Rectal smooth muscle tissue (tissue), 1 donor: ENCODE measurements around the gene UNC5B.
"Not testable (repeated sequence)": the region's sequence is repeated elsewhere in the genome, so short reads cannot be mapped to it uniquely, and the experiment has no call there.

Source experiments
- H3K27ac ChIP-seq: one replicate; pipeline ENCODE4 v1.7.0; 2013; ENCODE audit warnings: low read depth, low read length, inconsistent platforms
- H3K27me3 ChIP-seq: one replicate; pipeline ENCODE4 v1.7.0; 2013; ENCODE audit warnings: low read length; ENCODE audit not compliant: control insufficient read depth, insufficient read depth
- H3K36me3 ChIP-seq: one replicate; pipeline ENCODE4 v1.7.0; 2013; ENCODE audit warnings: low read length; ENCODE audit not compliant: control insufficient read depth, insufficient read depth
- H3K4me1 ChIP-seq: one replicate; pipeline ENCODE4 v1.7.0; 2013; ENCODE audit warnings: low read length; ENCODE audit not compliant: control insufficient read depth, insufficient read depth
- H3K4me3 ChIP-seq: one replicate; pipeline ENCODE4 v1.7.0; 2013; ENCODE audit warnings: low read length
- H3K9ac ChIP-seq: one replicate; pipeline ENCODE4 v1.7.0; 2013; ENCODE audit warnings: low read length

Gene UNC5B

DNA sequence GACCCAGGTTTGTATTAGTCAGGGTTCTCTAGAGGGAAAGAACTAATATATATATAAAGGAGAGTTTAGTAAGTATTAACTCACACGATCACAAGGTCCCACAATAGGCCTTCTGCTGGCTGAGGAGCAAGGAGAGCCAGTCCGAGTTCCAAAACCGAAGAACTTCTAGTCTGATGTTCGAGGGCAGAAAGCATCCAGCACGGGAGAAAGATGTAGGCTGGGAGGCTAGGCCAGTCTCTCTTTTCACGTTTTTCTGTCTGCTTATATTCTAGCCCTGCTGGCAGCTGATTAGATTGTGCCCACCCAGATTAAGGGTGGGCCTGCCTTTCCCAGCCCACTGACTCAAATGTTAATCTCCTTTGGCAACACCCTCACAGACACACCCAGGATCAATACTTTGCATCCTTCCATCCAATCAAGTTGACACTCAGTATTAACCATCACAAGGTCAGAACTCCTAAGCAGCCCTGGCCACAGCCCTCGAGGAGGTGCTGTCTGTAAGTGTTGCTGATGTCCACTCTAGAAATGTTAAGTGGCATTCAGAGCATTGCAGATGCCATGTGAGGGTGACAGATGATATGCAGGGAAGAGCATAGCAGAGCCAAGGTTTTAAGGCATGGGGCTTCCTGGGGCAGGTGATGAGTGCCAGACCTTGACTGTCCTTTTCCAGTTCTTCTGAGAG is 7.0 kb downstream of the UNC5B start:
- H3K27me3 ChIP-seq, H3K9ac ChIP-seq, H3K27ac ChIP-seq, H3K4me3 ChIP-seq, H3K4me1 ChIP-seq, H3K36me3 ChIP-seq: not testable (repeated sequence)

DNA sequence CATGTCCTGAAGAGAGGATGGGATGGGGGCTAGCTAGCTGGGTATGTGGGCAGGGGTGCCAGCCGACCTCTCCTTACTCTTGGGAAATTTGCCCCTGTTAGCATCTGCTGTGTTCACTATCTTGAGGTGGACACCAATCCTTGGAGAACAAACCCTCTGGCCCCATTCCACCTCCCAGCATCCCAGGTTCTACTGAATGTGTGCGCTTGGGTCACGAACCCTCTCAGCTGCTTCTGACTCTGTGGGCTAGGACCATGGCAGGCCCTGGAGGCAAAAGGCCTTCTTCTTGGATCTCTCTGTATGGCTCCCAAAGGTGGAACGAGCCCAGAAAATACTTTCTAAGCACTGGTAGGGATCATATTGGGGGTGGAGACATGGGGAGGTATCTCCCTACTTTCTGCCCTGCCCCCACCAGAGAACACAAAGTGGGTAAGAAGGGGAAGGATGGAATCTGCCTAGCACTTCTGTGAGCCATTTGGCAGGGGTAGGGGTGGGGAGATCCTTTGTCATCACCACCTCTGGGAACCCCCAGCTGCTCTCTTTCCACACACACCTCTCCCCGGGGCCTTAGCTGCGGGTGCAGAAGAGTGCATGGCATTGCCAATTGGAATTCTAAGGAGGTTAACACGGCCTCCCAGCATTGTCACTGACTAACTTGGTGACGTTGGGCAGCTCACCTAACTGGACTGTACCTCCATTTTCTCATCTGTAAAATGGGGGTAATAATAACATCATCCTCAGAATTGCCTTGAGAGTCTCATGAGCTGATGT is 7.7 kb downstream of the UNC5B start:
- Histone ChIP-seq H3K9ac (no peak overlapping the region), H3K27ac (no peak overlapping the region), H3K27me3 (peaks cover 6% of the 10 kb centered on the region), H3K4me3 (no peak overlapping the region), H3K36me3 (no peaks in the 10 kb centered on the region), H3K4me1 (no peaks in the 10 kb centered on the region)

DNA sequence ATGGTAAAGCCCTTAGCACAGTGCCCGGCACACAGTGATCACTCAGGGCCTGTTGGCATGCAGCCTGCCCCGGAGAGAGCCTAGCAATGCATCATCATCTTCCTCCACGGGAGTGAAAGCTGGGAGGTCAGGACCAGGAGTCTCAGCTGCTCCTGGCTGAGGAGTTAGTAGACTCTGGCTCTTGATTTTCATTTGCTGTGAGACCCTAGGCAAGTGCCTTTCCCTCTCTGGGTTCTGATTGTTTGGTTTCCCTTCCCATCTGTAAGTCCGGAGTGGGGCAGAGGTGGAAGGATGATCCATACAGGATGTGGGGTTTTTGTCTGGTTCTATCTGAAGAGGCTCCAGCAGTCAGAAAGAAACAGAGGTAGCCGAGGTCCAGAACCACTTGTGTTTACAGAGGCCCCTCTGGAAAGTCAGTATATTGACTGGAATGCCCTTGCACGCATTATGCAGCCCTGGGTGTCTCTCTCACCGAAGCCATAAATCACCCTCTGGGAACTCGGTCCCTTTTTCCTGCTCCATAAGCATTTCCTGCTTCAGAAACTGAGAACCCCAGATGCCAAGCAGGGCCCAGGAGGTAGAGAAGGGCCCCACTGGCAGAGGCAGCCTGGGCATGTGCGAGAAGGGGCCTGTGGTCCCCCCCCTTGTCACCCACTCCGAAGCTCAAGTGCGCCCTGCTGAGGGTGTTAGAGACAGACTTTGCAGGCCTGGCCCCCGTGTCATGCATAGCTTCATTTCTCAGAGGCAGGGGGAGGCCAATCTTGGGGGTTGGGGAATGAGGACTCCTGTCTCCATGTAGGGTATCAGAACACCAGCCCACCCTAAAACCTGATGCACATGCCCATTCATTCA is 8.5 kb downstream of the UNC5B start:
- H3K4me1 ChIP-seq, result no peaks in the 10 kb centered on the region
- no peak overlapping the region for H3K4me3 ChIP-seq
- H3K27ac ChIP-seq, result no peak overlapping the region
- peaks cover 4% of the 10 kb centered on the region for H3K27me3 ChIP-seq
- H3K36me3 ChIP-seq, result no peaks in the 10 kb centered on the region
- H3K9ac ChIP-seq, result no peak overlapping the region

DNA sequence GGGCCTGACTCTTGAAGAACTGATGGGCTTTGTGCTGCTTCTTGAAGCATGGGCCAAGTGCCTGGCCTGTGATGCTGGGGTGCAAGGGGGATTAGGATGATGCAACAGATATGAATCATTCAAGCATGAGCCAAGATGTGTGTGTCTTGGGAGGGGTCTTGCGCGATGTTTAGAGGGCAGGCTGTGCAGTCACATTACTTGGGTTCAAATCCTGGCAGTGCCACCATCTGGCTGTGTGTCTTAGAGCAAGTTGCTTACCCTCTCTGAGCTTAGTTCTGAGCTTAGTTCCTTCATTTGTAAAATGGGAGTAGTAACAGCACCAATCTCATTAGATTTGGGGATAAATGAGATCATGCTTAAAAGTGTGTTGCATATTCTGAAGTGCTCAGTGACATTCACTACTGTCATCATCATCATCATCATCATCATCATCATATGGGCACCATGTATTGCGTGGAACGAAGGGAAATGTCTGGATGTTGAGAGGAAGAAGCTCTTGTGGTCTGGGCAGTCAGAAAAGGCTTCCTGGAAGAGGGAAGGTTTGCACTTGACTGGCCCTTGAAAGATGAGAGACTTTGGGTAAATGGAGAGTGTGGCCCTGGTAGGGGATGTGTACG is 9.3 kb downstream of the UNC5B start:
- Histone ChIP-seq H3K27me3 (peaks cover 4% of the 10 kb centered on the region), H3K9ac (no peak overlapping the region), H3K4me3 (no peak overlapping the region), H3K36me3 (no peaks in the 10 kb centered on the region), H3K27ac (no peak overlapping the region), H3K4me1 (no peaks in the 10 kb centered on the region)

DNA sequence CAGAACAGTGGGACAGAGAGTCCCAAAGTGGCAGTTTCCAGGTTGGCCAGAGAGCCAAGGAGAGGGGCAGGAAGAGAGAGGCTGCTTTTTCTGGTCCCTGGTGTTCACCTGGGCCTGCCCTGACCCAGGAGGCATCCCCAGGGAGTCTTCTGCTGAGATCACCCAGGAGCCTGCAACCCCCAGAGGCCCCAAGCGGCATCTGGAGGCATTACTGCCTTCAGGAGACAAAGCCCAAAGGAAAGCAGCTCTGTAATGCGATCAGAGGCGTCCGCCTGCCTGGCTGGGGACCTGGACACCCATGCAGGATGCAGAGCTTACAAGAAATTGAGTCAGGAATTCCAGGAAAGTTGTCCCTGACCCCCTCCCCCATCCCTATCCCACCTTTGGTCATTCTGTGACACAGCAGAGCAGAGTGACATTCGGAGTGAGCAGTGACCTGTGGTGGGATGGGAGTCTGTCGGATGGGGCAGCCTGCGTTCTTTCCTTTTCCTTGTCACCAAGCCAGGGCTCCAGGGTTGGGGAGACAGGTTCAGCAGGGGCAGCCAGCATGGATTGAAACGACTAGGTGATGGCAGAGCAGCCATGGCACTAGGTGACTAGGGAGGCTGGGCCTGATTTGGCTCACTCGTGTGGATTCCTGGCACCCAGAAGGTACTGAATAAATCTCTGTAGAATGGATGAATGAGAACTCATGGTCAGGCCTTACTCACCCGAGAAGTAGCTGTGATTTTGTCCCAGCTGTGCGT is 10.4 kb downstream of the UNC5B start:
- Histone ChIP-seq H3K27me3 (peaks cover 4% of the 10 kb centered on the region), H3K4me3 (no peak overlapping the region), H3K27ac (no peak overlapping the region), H3K9ac (no peak overlapping the region), H3K36me3 (no peaks in the 10 kb centered on the region), H3K4me1 (no peaks in the 10 kb centered on the region)

DNA sequence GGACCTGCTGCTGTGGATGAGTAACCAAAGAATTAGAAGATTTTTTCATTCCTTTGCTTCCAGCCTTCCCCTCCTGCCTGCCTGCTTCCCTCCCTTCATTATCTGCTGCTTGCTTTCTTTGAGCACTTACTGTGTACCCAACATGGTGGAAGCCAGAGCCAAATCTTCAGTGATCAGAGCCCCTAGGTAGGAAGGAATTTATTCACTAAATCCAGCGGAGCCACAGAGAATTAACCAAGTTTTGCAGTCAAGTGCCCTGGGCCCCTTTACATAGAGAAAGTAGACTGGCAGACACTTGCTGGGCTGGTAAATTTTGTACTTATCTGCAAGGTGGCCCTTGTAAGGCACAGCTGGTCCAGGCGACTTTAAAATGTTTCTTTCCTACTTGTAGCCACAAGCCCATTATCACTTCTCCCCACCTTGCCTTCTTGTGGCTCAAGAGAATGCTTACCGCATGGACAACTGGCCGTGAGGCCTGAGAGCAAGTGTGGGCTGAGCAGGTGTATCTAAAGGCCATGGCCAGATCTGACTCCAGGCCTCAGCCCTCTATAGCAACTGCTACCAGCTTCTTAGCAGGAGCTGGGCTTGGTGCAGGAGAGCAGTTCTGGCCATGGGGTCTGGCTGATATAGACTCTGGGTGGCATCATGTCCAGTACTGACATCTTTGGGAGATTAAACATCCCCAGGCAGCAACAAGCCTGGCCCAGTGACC is 11.1 kb downstream of the UNC5B start:
- Histone ChIP-seq H3K27ac (no peak overlapping the region), H3K4me1 (no peaks in the 10 kb centered on the region), H3K36me3 (no peaks in the 10 kb centered on the region), H3K9ac (no peak overlapping the region), H3K27me3 (peaks cover under 1% of the 10 kb centered on the region), H3K4me3 (no peak overlapping the region)

DNA sequence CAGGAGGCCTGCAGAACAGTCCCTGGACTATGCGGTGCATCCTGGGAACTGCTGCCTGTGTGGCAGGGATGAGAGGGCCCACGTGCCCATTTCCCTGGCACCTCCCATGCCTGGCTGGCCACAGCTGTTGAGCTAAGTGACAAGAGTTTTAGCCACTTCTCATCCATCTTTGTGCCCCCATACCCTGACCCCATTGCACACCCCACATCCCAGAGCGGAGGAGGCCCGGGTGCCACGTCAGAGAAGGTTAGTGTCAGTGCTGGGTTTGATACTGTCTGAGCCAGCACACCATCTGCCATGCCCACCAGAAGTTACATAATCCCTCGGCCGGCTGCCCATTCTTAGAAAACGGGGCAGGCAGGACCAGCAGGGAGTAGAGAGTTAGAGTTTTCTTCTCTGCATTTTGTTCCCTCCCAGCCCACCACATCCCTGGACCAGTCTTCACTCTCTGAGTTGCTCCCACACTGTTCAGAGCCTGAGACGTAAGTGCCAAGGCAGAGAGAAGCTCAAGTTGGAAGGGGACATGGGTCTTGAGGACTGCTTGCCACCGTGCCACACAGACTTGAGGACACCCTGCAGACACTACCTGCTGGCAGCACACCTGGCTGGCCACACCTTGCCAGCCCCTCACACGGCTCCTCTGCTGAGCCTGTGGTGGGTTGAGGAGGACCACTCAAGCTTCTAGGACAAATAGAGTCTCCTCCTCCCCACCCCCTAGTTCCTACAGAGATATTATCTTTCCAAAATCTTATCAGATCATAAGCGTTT is 13.1 kb downstream of the UNC5B start:
- Histone ChIP-seq H3K36me3 (no peaks in the 10 kb centered on the region), H3K4me3 (no peak overlapping the region), H3K9ac (no peak overlapping the region), H3K4me1 (no peaks in the 10 kb centered on the region), H3K27ac (no peak overlapping the region), H3K27me3 (no peaks in the 10 kb centered on the region)

DNA sequence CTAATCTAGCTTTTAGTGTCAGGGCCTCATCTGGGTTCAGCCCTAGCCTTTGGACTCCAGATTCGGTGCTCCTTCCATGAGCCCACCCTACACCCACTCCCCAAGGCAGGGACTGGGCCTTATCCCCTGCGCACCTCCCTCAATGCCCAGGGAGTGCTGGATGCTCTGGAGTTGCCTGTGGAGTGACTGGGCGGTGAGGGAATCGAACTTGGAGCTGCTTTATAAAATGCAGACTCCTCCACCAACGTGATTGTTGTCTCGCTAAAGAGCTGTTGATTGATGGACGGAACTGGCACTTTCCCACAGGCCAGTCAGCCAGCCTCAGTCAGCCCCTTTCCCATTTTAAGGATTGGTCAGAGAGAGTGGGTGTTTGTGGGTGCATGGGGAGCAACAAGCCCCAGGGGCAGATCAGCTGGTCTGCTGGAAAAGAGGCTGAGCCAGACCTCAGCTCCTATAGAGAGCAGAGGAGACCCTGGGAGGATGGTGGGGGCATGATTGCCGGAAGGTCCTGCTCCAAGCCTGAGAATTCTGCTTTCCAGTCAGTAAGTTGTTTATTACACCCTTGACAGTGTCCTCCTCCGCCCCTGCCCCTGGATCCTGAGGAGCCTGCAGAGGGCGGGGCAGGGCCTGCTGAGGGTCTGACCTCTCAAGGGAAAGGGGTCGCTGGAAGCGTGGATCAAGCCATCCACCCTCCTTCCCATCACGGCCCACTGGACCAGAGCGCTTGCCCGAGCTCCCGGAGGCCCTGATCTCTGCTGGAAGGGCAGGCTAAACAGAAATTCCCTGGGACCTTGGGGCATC is 16.7 kb downstream of the UNC5B start:
- Histone ChIP-seq H3K9ac (no peak overlapping the region), H3K27ac (no peak overlapping the region)

DNA sequence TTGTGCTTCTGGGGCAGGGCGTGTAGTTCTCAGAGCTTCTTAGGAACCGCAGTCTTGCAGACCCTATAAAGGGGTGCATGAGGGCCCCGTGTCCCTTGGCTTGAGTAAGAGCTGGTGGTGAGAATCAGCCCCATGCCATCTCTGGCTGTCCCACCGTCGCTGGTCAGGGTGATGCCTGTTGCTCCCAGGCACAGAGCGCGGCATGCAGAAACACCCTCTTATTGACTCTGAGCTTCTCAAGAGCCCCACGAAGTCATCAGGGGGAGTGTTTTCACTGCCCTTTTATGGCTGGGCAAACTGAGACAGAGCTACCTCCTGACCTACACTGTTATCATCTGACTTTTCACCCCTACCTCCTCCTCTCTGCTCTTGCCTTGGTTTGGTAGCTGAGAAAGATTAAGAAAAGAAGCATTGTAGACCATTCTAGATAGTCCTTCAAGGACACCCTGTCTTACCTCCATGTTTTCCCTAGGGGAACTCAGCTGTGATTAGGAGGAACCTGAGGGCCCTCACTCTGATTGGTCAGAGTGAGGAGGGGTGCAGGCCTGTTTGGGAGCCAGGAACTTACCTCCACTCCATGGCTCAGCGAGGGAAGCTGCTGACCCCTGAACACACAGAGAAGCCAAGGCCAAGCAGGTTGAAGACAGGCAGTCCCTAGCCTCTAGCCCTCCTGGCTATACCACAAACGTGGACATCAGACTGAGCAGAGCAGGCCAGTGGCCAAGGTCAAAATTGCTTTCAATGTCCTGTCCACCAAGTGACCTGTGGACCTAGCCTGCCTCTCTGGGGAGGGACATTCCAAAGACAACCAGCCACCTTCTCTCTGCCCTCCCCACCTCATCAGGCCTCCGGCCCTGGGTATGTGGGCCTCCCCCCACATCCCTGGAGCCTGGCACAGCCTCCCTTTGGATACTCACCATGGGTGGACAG is 17.6 kb downstream of the UNC5B start:
- Histone ChIP-seq H3K9ac (no peak overlapping the region), H3K36me3 (no peaks in the 10 kb centered on the region), H3K4me1 (no peaks in the 10 kb centered on the region), H3K4me3 (no peak overlapping the region), H3K27ac (no peak overlapping the region), H3K27me3 (no peaks in the 10 kb centered on the region)

More for the DNA sequence above, 16.7 kb downstream of the UNC5B start:
- H3K27me3 ChIP-seq, result no peaks in the 10 kb centered on the region
- H3K4me3 ChIP-seq, result no peak overlapping the region
- H3K4me1 ChIP-seq, result no peaks in the 10 kb centered on the region
- H3K36me3 ChIP-seq, result no peaks in the 10 kb centered on the region

DNA sequence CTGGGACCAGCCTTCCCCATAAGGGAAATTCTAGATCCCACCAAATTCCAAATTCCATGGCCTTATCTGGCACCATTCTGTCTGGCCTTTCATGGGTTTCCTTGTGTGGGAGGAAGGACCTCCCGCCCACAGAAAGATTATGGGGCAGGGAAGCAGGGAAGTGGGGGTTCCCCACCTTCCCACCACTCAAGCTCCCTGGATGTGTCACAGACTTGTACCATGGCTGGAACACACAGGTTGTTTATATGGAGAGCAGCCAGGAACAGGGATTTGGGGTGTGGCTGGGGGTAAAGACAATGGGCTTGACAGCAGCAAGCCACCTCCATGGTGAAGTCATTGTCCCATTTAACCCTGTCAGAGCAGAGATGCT is 18.3 kb downstream of the UNC5B start:
- Histone ChIP-seq H3K36me3 (no peaks in the 10 kb centered on the region), H3K4me3 (no peak overlapping the region), H3K4me1 (no peaks in the 10 kb centered on the region), H3K27ac (no peak overlapping the region), H3K9ac (no peak overlapping the region), H3K27me3 (no peaks in the 10 kb centered on the region)
